GDM1 (cell line): ENCODE measurements around the gene ELAVL2.

Experiments
- DNase-seq: peaks from one replicate; lab custom pipeline; 2025; lab: John Stamatoyannopoulos, UW

Gene ELAVL2

GRCh38 chr9:23721466-23721865 is 104.6 kb downstream of the ELAVL2 start:
- DNase-seq, result no peak

GRCh38 chr9:23717505-23717904 is 108.5 kb downstream of the ELAVL2 start:
- no peak for DNase-seq

GRCh38 chr9:23707249-23707648 is 118.8 kb downstream of the ELAVL2 start:
- DNase-seq, result no peak

GRCh38 chr9:23702311-23702922 is 123.6 kb downstream of the ELAVL2 start:
- no peak for DNase-seq

- DNase-seq, result no peak
Observed at GRCh38 chr9:23701291-23701690, 124.7 kb downstream of the ELAVL2 start.

GRCh38 chr9:23700359-23700758 is 125.7 kb downstream of the ELAVL2 start:
- DNase-seq, result no peak

GRCh38 chr9:23698161-23698560 is 127.9 kb downstream of the ELAVL2 start:
- no peak for DNase-seq

- DNase-seq, result no peak
Observed at GRCh38 chr9:23695572-23695971, 130.5 kb downstream of the ELAVL2 start.

GRCh38 chr9:23693374-23693773 is 132.7 kb downstream of the ELAVL2 start:
- no peak for DNase-seq

- DNase-seq, result no peak
Observed at GRCh38 chr9:23686896-23687295, 139.1 kb downstream of the ELAVL2 start.

- DNase-seq, result no peak
Observed at GRCh38 chr9:23686257-23686656, 139.8 kb downstream of the ELAVL2 start.

- no peak for DNase-seq
Observed at GRCh38 chr9:23683611-23684061, 142.4 kb downstream of the ELAVL2 start.

GRCh38 chr9:23682891-23683431 is 143.1 kb downstream of the ELAVL2 start:
- no peak for DNase-seq

- no peak for DNase-seq
Observed at GRCh38 chr9:23682352-23682751, 143.7 kb downstream of the ELAVL2 start.

- no peak for DNase-seq
Observed at GRCh38 chr9:23677446-23677845, 148.6 kb downstream of the ELAVL2 start.

GRCh38 chr9:23674016-23674585 is 151.9 kb downstream of the ELAVL2 start:
- DNase-seq, result no peak

GRCh38 chr9:23672151-23672550 is 153.9 kb downstream of the ELAVL2 start:
- no peak for DNase-seq

GRCh38 chr9:23669776-23670175 is 156.3 kb downstream of the ELAVL2 start:
- no peak for DNase-seq

- DNase-seq, result no peak
Observed at GRCh38 chr9:23665635-23666034, 160.4 kb downstream of the ELAVL2 start.

GRCh38 chr9:23665051-23665450 is 161.0 kb downstream of the ELAVL2 start:
- no peak for DNase-seq

GRCh38 chr9:23663946-23664345 is 162.1 kb downstream of the ELAVL2 start:
- no peak for DNase-seq

GRCh38 chr9:23663536-23663935 is 162.5 kb downstream of the ELAVL2 start:
- no peak for DNase-seq

- no peak for DNase-seq
Observed at GRCh38 chr9:23663125-23663524, 162.9 kb downstream of the ELAVL2 start.

- DNase-seq, result no peak
Observed at GRCh38 chr9:23662320-23662719, 163.7 kb downstream of the ELAVL2 start.
